GM21717 (cell line): Measurements from ENCODE around the gene FIBP.
"Not testable (repeated sequence)": the region's sequence is repeated elsewhere in the genome, so short reads cannot be mapped to it uniquely, and the experiment has no call there.

ENCODE experiments used
- ATAC-seq: cut with Tn5 transposase; IDR thresholded peaks from one replicate; pipeline ENCODE4 v1.9.1; 2021; ENCODE audit warnings: mild to moderate bottlenecking, moderate library complexity; ENCODE audit not compliant: unreplicated experiment

FIBP gene

DNA sequence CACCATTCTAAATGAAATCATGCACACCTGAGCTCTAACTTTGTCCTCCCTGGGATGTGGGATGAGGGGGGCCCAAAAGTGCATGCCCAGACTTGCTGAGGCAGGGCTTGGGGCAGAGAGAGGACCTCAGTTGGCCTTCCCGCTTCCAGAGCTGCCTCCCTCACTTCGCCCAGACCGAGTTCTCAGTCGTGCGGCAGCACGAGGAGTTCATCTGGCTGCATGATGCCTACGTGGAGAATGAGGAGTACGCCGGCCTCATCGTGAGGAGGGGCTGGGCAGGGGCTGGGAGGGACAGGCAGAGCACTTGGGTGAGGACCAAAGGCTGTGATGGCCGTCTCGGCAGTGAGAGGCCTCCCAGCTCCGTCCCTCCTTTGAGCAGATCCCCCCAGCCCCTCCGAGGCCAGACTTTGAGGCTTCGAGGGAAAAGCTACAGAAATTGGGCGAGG, 38.5 kb downstream of the FIBP start:
- no peak for ATAC-seq

DNA sequence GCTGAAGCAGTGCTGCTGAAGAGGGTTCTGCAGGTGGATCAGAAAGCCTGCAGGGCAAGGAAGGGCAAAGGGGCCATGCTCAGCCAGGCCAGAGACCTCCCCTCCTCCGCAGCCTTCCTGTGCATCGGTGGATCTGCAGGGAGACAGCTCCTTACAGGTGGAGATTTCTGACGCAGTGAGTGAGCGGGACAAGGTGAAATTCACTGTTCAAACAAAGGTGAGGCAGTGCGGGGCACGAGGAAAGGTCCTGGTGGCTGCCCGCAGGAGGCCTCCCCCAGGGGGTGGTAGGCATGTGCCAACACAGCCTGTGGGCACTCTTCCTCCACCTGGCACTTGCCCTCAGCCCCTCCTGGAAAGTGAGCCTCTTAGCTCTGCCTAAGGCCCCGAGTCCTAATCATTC, 38.9 kb downstream of the FIBP start:
- ATAC-seq: no peak

DNA sequence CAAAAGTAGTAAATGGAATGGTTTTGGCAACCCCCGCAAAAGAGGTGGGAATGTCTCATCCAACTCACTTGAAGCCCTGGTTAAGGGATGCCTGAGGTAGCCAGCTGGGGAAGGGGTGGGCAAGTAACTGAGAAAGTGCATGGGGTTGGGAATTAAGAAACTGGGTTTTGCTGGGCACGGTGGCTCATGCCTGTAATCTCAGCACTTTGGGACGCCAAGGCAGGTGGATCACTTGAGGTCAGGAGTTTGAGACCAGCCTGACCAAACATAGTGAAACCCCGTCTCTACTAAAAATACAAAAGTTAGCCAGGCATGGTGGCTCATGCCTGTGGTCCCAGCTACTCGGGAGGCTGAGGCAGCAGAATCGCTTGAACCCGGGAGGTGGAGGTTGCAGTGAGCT, 39.6 kb downstream of the FIBP start:
- not testable (repeated sequence) for ATAC-seq

DNA sequence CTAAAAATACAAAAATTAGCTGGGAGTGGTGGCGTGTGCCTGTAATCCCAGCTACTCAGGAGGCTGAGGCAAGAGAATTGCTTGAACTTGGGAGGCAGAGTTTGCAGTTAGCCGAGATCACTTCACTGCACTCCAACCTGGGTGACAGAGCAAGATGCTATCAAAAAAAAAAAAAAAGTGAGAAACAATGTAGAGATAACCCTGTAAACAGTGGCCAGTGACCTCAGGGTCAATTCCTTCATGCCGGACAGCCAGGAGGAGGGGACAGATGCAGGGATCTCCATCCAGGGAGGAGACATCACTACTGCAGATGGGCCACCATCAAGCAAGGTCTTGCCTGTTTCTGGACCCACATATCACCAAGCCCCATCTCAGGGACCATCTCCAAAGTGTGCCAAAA, 40.5 kb downstream of the FIBP start:
- no peak for ATAC-seq

DNA sequence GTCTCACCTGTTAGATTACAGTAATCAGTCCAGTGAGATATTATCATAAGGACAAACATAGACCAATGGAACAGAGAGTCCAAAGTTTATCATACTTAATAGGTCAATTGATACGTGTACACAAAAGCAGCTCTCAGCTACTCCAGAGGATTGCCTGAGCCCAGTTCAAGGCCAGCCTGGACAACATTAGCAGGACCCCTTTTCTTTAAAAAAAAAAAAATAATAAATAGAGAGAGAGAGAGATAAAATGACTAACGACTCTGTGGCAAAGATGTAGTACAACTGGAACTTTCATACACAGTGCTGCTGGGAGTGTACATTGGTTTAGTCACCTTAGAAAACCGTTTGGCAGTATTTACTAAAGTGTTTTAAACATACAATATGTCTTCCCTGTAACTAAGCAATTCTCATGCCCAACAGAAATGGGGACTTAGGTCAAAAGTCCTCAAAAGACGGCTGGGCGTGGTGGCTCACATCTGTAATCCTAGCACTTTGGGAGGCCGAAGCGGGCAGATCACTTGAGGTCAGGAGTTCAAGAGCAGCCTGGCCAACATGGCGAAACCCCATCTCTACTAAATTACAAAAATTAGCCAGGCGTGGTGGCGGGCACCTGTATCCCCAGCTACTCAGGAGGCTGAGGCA, 43.9 kb downstream of the FIBP start:
- ATAC-seq: no peak

DNA sequence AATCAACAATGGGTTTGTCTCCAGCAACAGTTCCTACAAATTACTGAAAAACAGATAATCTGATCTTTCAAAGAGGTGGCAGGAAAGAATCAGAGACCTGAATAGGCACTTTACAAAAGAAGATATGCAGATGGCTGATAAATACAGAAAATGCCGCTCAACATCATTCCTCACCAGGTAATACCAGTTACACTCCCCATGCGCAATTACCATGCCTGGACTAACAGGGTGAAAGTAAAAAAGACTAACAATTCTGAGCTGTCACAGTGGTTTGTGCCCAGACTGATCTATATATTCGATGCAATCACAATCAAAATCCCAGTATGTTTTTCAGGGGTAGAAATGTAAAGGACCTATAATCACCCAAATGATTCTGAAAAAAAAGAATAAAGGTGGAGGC, 44.5 kb downstream of the FIBP start:
- no peak for ATAC-seq

DNA sequence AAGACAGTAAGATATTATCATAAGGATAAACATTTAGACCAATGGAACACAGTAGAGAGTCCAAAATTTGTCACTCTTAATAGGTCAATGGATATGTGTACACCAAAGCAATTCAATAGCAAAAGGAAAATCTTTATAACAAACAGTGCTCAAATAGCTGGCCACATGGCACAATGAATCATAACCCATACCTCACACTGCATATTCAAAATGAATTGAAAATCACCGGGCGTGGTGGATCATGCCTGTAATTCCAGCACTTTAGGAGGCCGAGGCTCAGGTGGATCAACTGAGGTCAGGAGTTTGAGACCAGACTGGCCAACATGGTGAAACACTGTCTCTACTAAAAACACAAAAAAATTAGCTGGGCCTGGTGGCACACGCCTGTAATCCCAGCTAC, 46.1 kb downstream of the FIBP start:
- ATAC-seq: no peak

DNA sequence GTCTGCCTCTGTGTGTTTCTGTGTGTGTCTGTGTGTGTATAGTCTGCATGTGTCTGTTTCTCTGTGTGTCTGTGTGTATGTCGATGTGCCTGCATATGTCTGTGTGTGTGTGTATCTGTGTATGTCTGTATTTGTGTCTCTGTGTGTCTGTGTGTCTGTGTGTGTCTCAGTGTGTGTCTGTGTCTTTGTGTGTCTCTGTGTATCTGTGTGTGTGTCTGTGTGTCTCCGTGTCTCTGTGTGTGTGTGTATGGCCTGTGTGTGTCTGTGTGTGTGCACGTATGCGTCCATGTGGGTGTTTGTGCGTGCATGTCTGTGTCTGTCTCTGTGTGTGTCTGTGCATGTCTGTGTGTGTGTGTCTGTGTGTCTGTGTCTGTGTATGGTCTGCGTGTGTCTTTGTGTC, 54.1 kb downstream of the FIBP start:
- no peak for ATAC-seq
